Loucy (cell line): ENCODE results near the gene SERPINC1.
"Not testable (repeated sequence)": the region's sequence is repeated elsewhere in the genome, so short reads cannot be mapped to it uniquely, and the experiment has no call there.

Source experiments
- H2AFZ ChIP-seq: fragments of 200-600 bp; sonication (generic); 2 replicates; pipeline ENCODE4 v1.6.0; 2016; ENCODE audit warnings: antibody characterized with exemption, mild to moderate bottlenecking, low read length, moderate library complexity
- H3F3A ChIP-seq: fragments of 200-600 bp; 2 replicates; pipeline ENCODE4 v1.6.0; 2016; ENCODE audit warnings: antibody characterized with exemption, low read depth, mild to moderate bottlenecking
- H3K27me3 ChIP-seq: fragments of 200-600 bp; sonication (generic); 2 replicates; pipeline ENCODE4 v1.6.1; 2014; ENCODE audit warnings: low read length, mild to moderate bottlenecking; ENCODE audit not compliant: insufficient read depth, poor library complexity, severe bottlenecking
- H3K36me3 ChIP-seq: fragments of 200-600 bp; sonication (generic); 2 replicates; pipeline ENCODE4 v1.6.1; 2016; ENCODE audit warnings: low read length; ENCODE audit not compliant: insufficient read depth
- H3K4me1 ChIP-seq: fragments of 200-600 bp; sonication (generic); 2 replicates; pipeline ENCODE4 v1.5.1; 2014; ENCODE audit warnings: low read length, mild to moderate bottlenecking; ENCODE audit not compliant: insufficient read depth, poor library complexity, severe bottlenecking
- H3K4me2 ChIP-seq: fragments of 200-600 bp; sonication (generic); 2 replicates; pipeline ENCODE4 v1.6.0; 2014; ENCODE audit warnings: antibody characterized with exemption, low read length, low read depth, mild to moderate bottlenecking; ENCODE audit not compliant: poor library complexity, severe bottlenecking
- H3K4me3 ChIP-seq: fragments of 200-600 bp; sonication (generic); 2 replicates; pipeline ENCODE4 v1.5.1; 2014; ENCODE audit warnings: low read length, mild to moderate bottlenecking, mixed read lengths; ENCODE audit not compliant: poor library complexity, severe bottlenecking
- H3K79me2 ChIP-seq: fragments of 200-600 bp; sonication (generic); 2 replicates; pipeline ENCODE4 v1.6.1; 2014; ENCODE audit warnings: low read length; ENCODE audit not compliant: insufficient read depth
- H3K9ac ChIP-seq: fragments of 200-600 bp; sonication (generic); 2 replicates; pipeline ENCODE4 v1.6.0; 2014; ENCODE audit warnings: mild to moderate bottlenecking, low read depth, low read length, moderate library complexity; ENCODE audit not compliant: poor library complexity, severe bottlenecking
- H3K9me2 ChIP-seq: fragments of 200-600 bp; sonication (generic); replicated peaks from 2 replicates; pipeline ENCODE4 v1.6.1; 2016; ENCODE audit warnings: low read depth, low read length, mixed read lengths
- H3K9me3 ChIP-seq: fragments of 200-600 bp; sonication (generic); 2 replicates; pipeline ENCODE4 v1.6.1; 2014; ENCODE audit warnings: mild to moderate bottlenecking, antibody characterized with exemption, low read length, low read depth; ENCODE audit not compliant: insufficient read depth
- H4K20me1 ChIP-seq: fragments of 200-600 bp; sonication (generic); 2 replicates; pipeline ENCODE4 v1.6.0; 2014; ENCODE audit warnings: antibody characterized with exemption, low read length, mild to moderate bottlenecking; ENCODE audit not compliant: insufficient read depth, poor library complexity, severe bottlenecking
- CTCF ChIP-seq: fragments of 200-600 bp; sonication (generic); conservative IDR thresholded peaks from 2 replicates; pipeline ENCODE4 v1.5.1; 2014; ENCODE audit warnings: mild to moderate bottlenecking, antibody characterized with exemption, low read length
- EZH2phosphoT487 ChIP-seq: fragments of 200-600 bp; IDR thresholded peaks from 2 replicates; pipeline ENCODE4 v1.6.1; 2018; ENCODE audit warnings: antibody characterized with exemption, mild to moderate bottlenecking, moderate library complexity, borderline replicate concordance

Gene SERPINC1

GRCh38 chr1:173937062-173937461 lies 19.9 kb upstream of the SERPINC1 start:
- Histone ChIP-seq H3K79me2 (no peaks in the 10 kb centered on the region), H3F3A (no peaks in the 10 kb centered on the region), H3K9ac (no peak overlapping the region), H3K27me3 (no peaks in the 10 kb centered on the region), H3K4me3 (no peak overlapping the region), H3K4me1 (no peaks in the 10 kb centered on the region), H3K36me3 (peaks cover 90% of the 10 kb centered on the region), H4K20me1 (peaks cover under 1% of the 10 kb centered on the region), H3K9me3 (no peaks in the 10 kb centered on the region), H3K9me2 (no peaks in the 10 kb centered on the region), H3K4me2 (no peak overlapping the region), H2AFZ (no peak overlapping the region)
- TF ChIP-seq CTCF (no peak), EZH2phosphoT487 (no peak)

GRCh38 chr1:173934440-173934839 lies 17.3 kb upstream of the SERPINC1 start:
- H2AFZ ChIP-seq, result no peak overlapping the region
- no peak overlapping the region for H3K4me3 ChIP-seq
- H3K4me1 ChIP-seq, result no peaks in the 10 kb centered on the region
- H3F3A ChIP-seq, result no peaks in the 10 kb centered on the region
- no peaks in the 10 kb centered on the region for H3K79me2 ChIP-seq
- no peak overlapping the region for H3K4me2 ChIP-seq
- H3K27me3 ChIP-seq, result no peaks in the 10 kb centered on the region
- H3K9me3 ChIP-seq, result no peaks in the 10 kb centered on the region
- H3K9me2 ChIP-seq, result no peaks in the 10 kb centered on the region
- peaks cover 65% of the 10 kb centered on the region for H3K36me3 ChIP-seq
- TF ChIP-seq EZH2phosphoT487, result no peak
- no peak for TF ChIP-seq CTCF
- H4K20me1 ChIP-seq, result peaks cover 3% of the 10 kb centered on the region
- H3K9ac ChIP-seq, result no peak overlapping the region

GRCh38 chr1:173930541-173930940 lies 13.4 kb upstream of the SERPINC1 start:
- not testable (repeated sequence) for H3K4me1 ChIP-seq, H3K27me3 ChIP-seq, H3K9me2 ChIP-seq, H3K79me2 ChIP-seq, H3K9me3 ChIP-seq, H4K20me1 ChIP-seq, H2AFZ ChIP-seq, H3K4me3 ChIP-seq, H3K4me2 ChIP-seq, H3F3A ChIP-seq, H3K9ac ChIP-seq
- H3K36me3 ChIP-seq, result peaks cover 31% of the 10 kb centered on the region

GRCh38 chr1:173925306-173926242 lies 8.4 kb upstream of the SERPINC1 start:
- TF ChIP-seq EZH2phosphoT487 (no peak), CTCF (no peak)
- no peaks in the 10 kb centered on the region for H3K36me3 ChIP-seq
- H3K4me2 ChIP-seq, result no peak overlapping the region
- no peaks in the 10 kb centered on the region for H3K4me1 ChIP-seq
- no peaks in the 10 kb centered on the region for H3K27me3 ChIP-seq
- no peaks in the 10 kb centered on the region for H3K79me2 ChIP-seq
- H4K20me1 ChIP-seq, result no peaks in the 10 kb centered on the region
- H3F3A ChIP-seq, result no peaks in the 10 kb centered on the region
- H3K9me2 ChIP-seq, result no peaks in the 10 kb centered on the region
- H3K9me3 ChIP-seq, result no peaks in the 10 kb centered on the region
- no peak overlapping the region for H2AFZ ChIP-seq
- no peak overlapping the region for H3K4me3 ChIP-seq
- H3K9ac ChIP-seq, result no peak overlapping the region
